HepG2 (cell line): ENCODE measurements around the gene ZSCAN26. TPM values are rescaled to one million over a fixed set of nuclear protein-coding genes. Genes with fewer than 3 reads are reported as not detected.

Experiments
- ATF7 ChIP-seq, 2 experiments: fragments of 450-650 bp in 1 of 2; sonication (generic) in 1 of 2; formaldehyde crosslinking in 1 of 2; IDR thresholded peaks; 2 replicates each; pipeline versions ENCODE4 v1.4.0 to v1.6.1; 2016 to 2020; ENCODE audit warnings: antibody characterized with exemption in 1 of 2, mild to moderate bottlenecking in 1 of 2, missing genetic modification reagents in 1 of 2
- BHLHE40 ChIP-seq: IDR thresholded peaks from 2 replicates; pipeline ENCODE4 v1.6.1; 2011; ENCODE audit warnings: low read length, improper control_type of control experiment
- SMAD3 ChIP-seq: sonication (generic); formaldehyde crosslinking; IDR thresholded peaks from 2 replicates; pipeline ENCODE4 v1.4.0; 2020; ENCODE audit warnings: missing genetic modification reagents
- TOPORS ChIP-seq: sonication (generic); formaldehyde crosslinking; IDR thresholded peaks from 2 replicates; pipeline ENCODE4 v1.8.0; 2023; ENCODE audit warnings: mild to moderate bottlenecking, missing genetic modification reagents
- ZBTB8A ChIP-seq: sonication (generic); formaldehyde crosslinking; IDR thresholded peaks from 2 replicates; pipeline ENCODE4 v1.4.0; 2020; ENCODE audit warnings: mild to moderate bottlenecking, low read depth, missing genetic modification reagents, borderline replicate concordance
- ZMYM2 ChIP-seq: sonication (generic); formaldehyde crosslinking; IDR thresholded peaks from 2 replicates; pipeline ENCODE4 v1.8.0; 2022; ENCODE audit warnings: mild to moderate bottlenecking, missing genetic modification reagents
- ZNF24 ChIP-seq: fragments of 450-650 bp; IDR thresholded peaks from 2 replicates; pipeline ENCODE4 v1.6.1; 2017; ENCODE audit warnings: antibody characterized with exemption, mild to moderate bottlenecking
- ZNF331 ChIP-seq: sonication (generic); formaldehyde crosslinking; IDR thresholded peaks from 2 replicates; pipeline ENCODE4 v1.4.0; 2020; ENCODE audit warnings: missing genetic modification reagents
- ZNF451 ChIP-seq: sonication (generic); formaldehyde crosslinking; IDR thresholded peaks from 2 replicates; pipeline ENCODE4 v1.5.0; 2020; ENCODE audit warnings: mild to moderate bottlenecking, missing genetic modification reagents
- ZNF629 ChIP-seq: sonication (generic); formaldehyde crosslinking; conservative IDR thresholded peaks from 2 replicates; pipeline ENCODE4 v1.5.0; 2020; ENCODE audit warnings: missing genetic modification reagents
- polyA plus RNA-seq, 8 experiments: library from polyadenylated mRNA; depleted of rRNA in 3 of 8; stranded (reverse) in 7 of 8; unstranded in 1 of 8; fragments of >200 nt; fragmentation: Illumina TruSeq in 4 of 8; extraction: Trizol in 4 of 8; gene quantifications; 2 replicates each; pipeline versions ENCODE4 v1.2.1 to v1.2.3, GENCODE V29; 2011 to 2016; ENCODE audit warnings: low read depth in 4 of 8, missing spikeins in 1 of 8, mixed read lengths in 1 of 8; ENCODE audit not compliant: insufficient read depth in 1 of 8
- total RNA-seq, 5 experiments: library from RNA; depleted of rRNA; stranded (reverse); fragments of >200 nt; fragmentation: Illumina TruSeq; extraction: Trizol; gene quantifications; 2 replicates each; pipeline ENCODE4 v1.2.3, GENCODE V29; 2016; ENCODE audit warnings: low read depth in 1 of 5
- TF ChIP-seq, protein P1 (sequence below): sonication (generic); formaldehyde crosslinking; IDR thresholded peaks from 2 replicates; pipeline ENCODE4 v1.5.1; 2020; ENCODE audit warnings: mild to moderate bottlenecking, missing genetic modification reagents, borderline replicate concordance
- TF ChIP-seq, protein P2 (sequence below): sonication (generic); formaldehyde crosslinking; IDR thresholded peaks from 2 replicates; pipeline ENCODE4 v1.5.1; 2020; ENCODE audit warnings: mild to moderate bottlenecking, missing genetic modification reagents
- TF ChIP-seq, protein P3 (sequence below): sonication (generic); formaldehyde crosslinking; IDR thresholded peaks from 2 replicates; pipeline ENCODE4 v1.8.1; 2023; ENCODE audit warnings: missing genetic modification reagents, mild to moderate bottlenecking, borderline replicate concordance
- TF ChIP-seq, protein P4 (sequence below): sonication (generic); IDR thresholded peaks from 2 replicates; pipeline ENCODE4 v1.6.1; 2016; ENCODE audit warnings: low read depth, borderline replicate concordance
- TF ChIP-seq, protein P5 (sequence below): sonication (generic); formaldehyde crosslinking; conservative IDR thresholded peaks from 2 replicates; pipeline ENCODE4 v1.4.0; 2020; ENCODE audit warnings: missing genetic modification reagents
- TF ChIP-seq, protein P6 (sequence below): sonication (generic); formaldehyde crosslinking; IDR thresholded peaks from 2 replicates; pipeline ENCODE4 v1.8.1; 2022; ENCODE audit warnings: low read depth, mild to moderate bottlenecking, missing genetic modification reagents

ZSCAN26 gene
- total and polyA plus RNA-seq, 2 of the 13 experiments (the other 11 are each of a cell fraction or from before 2014, with no cell fraction given), result 12.0 to 15.6 TPM

DNA sequence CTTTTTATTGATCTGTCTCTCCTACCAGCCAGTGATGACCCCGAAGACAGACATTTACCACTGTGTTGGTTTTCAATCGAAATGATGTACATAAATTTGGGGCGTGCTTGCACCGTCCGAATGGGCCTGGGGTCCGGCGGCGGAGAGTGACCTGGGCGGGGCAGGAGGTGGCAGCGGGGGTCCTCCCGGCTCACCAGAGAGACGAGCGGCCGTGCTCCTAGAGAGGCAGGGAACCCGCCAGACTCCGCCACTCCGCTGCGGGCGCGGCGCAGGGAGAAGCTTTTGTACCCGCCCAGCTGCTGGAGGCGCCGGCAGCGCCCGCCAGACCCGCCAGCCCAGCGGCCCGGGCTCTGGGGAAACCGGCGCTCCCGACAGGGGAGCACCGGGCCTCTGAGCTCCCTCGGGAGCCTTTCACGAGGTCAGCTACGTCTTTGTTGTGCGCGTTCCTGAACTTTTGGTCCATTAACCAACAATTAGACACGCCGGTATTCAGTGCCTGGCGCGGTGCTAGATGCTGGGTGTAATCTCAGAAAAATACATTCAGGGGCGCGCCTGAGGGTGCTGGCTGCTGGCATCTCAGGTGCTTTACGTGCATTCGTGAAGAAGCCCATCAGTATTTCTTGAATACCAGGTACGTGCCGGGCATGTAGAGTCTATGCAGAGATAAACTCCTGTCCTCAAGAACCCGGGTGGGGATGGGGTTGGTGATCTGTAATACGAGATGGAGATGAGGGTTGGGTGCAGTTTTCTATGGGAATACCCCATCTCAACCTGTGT lies 14.5 kb downstream of the ZSCAN26 start, which contains the start of gene PGBD1 (continued):
- no peak for TF ChIP-seq ATF7 (IDR thresholded peaks at IDR 0.05)
- no peak; the same call in 1 of the 2 replicates for TF ChIP-seq ATF7 (CRISPR knock-in tag; IDR thresholded peaks at IDR 0.05)
- TF ChIP-seq, protein P1, sequence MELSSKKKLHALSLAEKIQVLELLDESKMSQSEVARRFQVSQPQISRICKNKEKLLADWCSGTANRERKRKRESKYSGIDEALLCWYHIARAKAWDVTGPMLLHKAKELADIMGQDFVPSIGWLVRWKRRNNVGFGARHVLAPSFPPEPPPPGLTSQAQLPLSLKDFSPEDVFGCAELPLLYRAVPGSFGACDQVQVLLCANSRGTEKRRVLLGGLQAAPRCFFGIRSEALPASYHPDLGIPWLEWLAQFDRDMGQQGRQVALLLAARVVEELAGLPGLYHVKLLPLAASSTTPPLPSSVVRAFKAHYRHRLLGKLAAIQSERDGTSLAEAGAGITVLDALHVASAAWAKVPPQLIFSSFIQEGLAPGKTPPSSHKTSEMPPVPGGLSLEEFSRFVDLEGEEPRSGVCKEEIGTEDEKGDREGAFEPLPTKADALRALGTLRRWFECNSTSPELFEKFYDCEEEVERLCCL (CRISPR knock-in tag), result peak; percentile 71; the same call in 1 of the 2 replicates
- TF ChIP-seq, protein P2, sequence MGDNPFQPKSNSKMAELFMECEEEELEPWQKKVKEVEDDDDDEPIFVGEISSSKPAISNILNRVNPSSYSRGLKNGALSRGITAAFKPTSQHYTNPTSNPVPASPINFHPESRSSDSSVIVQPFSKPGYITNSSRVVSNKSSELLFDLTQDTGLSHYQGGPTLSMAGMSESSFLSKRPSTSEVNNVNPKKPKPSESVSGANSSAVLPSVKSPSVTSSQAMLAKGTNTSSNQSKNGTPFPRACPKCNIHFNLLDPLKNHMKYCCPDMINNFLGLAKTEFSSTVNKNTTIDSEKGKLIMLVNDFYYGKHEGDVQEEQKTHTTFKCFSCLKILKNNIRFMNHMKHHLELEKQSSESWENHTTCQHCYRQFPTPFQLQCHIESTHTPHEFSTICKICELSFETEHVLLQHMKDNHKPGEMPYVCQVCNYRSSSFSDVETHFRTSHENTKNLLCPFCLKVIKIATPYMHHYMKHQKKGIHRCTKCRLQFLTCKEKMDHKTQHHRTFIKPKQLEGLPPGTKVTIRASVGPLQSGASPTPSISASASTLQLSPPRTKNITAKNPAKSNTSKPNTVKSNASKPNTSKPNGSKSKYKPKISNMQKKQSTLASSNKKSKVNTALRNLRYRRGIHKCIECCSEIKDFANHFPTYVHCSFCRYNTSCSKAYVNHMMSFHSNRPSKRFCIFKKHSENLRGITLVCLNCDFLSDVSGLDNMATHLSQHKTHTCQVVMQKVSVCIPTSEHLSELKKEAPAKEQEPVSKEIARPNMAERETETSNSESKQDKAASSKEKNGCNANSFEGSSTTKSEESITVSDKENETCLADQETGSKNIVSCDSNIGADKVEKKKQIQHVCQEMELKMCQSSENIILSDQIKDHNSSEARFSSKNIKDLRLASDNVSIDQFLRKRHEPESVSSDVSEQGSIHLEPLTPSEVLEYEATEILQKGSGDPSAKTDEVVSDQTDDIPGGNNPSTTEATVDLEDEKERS (CRISPR knock-in tag), result 0 out of 2 replicates have a peak, but pooled peaks have one; percentile 59
- TF ChIP-seq, protein P3, sequence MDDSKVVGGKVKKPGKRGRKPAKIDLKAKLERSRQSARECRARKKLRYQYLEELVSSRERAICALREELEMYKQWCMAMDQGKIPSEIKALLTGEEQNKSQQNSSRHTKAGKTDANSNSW (CRISPR knock-in tag), result no peak
- TF ChIP-seq, protein P4, sequence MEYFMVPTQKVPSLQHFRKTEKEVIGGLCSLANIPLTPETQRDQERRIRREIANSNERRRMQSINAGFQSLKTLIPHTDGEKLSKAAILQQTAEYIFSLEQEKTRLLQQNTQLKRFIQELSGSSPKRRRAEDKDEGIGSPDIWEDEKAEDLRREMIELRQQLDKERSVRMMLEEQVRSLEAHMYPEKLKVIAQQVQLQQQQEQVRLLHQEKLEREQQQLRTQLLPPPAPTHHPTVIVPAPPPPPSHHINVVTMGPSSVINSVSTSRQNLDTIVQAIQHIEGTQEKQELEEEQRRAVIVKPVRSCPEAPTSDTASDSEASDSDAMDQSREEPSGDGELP, result peak; percentile 72; the same call in 1 of the 2 replicates
- peak; percentile 45; the same call in 1 of the 2 replicates for TF ChIP-seq ZBTB8A (CRISPR knock-in tag)
- TF ChIP-seq ZNF24, result peak; percentile 60; the same call in 1 of the 2 replicates
- peak; percentile 66; the same call in 1 of the 2 replicates for TF ChIP-seq TOPORS (CRISPR knock-in tag)
- TF ChIP-seq SMAD3, result peak; percentile 66; the same call in 1 of the 2 replicates
- 0 out of 2 replicates have a peak, but pooled peaks have one; percentile 15 for TF ChIP-seq BHLHE40
- TF ChIP-seq ZMYM2, result 0 out of 2 replicates have a peak, but pooled peaks have one; percentile 48
- 0 out of 2 replicates have a peak, but pooled peaks have one; percentile 45 for TF ChIP-seq ZNF451 (CRISPR knock-in tag)
- TF ChIP-seq, protein P5, sequence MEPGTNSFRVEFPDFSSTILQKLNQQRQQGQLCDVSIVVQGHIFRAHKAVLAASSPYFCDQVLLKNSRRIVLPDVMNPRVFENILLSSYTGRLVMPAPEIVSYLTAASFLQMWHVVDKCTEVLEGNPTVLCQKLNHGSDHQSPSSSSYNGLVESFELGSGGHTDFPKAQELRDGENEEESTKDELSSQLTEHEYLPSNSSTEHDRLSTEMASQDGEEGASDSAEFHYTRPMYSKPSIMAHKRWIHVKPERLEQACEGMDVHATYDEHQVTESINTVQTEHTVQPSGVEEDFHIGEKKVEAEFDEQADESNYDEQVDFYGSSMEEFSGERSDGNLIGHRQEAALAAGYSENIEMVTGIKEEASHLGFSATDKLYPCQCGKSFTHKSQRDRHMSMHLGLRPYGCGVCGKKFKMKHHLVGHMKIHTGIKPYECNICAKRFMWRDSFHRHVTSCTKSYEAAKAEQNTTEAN (CRISPR knock-in tag), result peak; percentile 51; the same call in 1 of the 2 replicates
- no peak for TF ChIP-seq ZNF629 (CRISPR knock-in tag)
- TF ChIP-seq, protein P6, sequence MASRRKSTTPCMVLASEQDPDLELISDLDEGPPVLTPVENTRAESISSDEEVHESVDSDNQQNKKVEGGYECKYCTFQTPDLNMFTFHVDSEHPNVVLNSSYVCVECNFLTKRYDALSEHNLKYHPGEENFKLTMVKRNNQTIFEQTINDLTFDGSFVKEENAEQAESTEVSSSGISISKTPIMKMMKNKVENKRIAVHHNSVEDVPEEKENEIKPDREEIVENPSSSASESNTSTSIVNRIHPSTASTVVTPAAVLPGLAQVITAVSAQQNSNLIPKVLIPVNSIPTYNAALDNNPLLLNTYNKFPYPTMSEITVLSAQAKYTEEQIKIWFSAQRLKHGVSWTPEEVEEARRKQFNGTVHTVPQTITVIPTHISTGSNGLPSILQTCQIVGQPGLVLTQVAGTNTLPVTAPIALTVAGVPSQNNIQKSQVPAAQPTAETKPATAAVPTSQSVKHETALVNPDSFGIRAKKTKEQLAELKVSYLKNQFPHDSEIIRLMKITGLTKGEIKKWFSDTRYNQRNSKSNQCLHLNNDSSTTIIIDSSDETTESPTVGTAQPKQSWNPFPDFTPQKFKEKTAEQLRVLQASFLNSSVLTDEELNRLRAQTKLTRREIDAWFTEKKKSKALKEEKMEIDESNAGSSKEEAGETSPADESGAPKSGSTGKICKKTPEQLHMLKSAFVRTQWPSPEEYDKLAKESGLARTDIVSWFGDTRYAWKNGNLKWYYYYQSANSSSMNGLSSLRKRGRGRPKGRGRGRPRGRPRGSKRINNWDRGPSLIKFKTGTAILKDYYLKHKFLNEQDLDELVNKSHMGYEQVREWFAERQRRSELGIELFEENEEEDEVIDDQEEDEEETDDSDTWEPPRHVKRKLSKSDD, result no peak
- TF ChIP-seq ZNF331 (CRISPR knock-in tag), result peak; percentile 19; the same call in 1 of the 2 replicates
